HG03064 (cell line): ENCODE measurements around the gene LIF.
"Not testable (repeated sequence)": the region's sequence is repeated elsewhere in the genome, so short reads cannot be mapped to it uniquely, and the experiment has no call there.

Experiments
- ATAC-seq: cut with Tn5 transposase; IDR thresholded peaks from one replicate; pipeline ENCODE4 v1.9.1; 2021; ENCODE audit warnings: low read depth; ENCODE audit not compliant: unreplicated experiment

The LIF gene

DNA sequence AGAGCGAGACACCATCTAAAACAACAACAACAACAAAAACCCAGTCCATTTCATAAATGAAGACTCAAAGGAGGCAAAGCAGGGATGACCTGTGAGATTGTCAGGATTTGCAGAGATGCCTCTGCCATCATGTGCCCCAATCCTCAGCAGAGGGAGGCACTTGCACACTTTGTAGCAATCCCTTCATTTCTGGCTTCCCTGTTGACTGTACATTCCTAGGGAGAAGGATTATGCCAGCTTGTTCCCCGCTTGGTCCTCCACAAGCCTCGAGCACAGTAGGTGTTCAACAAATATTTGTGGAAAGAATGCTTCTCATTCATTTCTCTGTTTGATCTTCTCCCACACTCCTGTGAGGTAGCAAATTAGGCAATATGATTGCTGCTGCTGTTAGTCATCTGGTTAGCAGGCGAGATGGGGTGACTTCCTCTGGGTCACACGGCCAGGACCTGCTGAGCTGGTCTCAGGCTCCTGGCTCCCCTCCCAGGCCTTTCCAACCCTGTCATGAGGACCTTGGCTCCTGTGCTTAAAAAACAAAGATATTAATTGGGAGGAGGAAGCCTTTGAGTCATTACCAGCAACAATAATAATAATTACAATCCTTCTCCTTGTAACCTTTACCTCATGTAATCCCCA is 34.1 kb downstream of the LIF start:
- ATAC-seq: no peak

DNA sequence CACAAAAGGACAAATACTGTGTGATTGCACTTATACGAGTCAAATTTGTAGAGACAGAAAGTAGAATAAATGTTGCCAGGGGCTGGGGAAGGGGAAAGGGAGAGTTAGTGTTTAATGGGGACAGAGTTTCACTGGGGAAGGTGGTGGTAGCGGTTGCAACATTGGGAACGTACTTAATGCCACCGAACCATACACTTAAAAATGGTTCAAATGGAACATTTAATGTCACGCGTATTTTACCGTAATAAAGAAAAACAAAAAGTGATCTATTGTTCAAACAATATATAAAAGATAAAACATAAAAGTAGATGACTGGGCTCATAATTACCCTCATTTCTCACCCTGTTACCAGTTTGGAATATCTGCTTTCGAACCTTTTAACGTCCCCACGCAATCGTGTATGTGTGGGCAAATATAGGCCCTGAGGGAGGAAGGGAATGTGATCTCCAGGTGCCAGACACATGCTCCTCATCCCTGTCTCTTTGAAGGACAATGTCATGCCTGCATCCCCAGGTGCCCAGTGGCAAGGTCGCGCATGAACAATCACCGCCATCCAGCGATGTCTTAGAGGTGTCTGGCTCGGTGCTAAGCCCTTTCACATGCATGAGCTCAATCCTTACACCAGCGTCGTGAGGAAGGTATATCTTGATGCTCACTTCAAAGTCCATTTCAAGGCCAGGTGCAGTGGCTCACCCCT is 35.3 kb downstream of the LIF start:
- no peak for ATAC-seq

DNA sequence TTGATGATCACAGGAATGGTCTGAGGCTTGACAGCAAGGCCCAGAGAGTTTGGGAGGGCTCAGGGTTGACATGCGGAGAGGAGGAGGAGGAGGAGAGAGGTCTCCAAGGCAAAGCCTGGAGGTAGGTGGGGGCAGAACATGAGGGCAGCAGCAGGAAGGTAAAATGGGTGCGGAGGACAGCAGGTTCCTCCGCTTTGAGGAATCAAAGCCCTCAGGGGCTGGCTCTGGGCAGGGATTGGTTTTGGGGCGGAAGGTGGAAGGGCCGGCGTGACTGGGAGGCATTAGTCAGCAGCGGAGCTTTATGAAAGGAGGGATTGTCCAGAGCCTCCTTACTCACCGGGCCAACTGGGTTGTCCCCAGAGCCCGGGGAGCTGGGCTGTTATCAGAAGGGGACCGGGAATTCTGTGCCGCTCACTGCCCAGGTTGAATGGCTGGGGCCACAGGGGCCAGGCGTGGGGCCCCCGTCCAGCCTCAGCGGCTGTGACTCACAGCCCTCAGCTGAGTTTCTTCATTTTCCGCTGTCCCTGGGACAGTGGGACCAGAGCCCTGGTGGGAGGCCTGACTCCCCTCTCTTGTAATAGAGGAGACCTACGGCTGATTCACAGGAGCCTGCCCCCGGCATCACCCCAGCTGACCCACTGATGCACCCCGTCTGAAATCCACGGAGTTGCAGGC is 36.2 kb downstream of the LIF start:
- ATAC-seq: no peak

DNA sequence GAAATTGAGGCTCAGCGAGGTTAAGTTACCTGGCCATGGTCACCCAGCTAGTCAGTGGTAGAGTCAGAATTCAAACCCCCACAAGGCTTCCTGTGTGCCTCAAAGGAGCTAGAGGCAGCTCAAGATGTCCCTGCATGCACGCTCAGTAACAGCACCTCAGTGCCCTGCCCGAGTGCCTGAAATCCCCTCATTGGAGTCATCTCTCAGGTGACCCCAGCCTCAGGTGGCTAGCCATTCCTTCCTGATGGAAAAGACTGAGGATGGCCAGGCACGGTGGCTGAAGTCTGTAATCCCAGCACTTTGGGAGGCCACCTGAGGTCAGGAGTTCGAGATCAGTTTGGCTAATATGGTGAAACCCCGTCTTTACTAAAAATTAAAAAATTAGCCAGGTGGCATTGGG is 36.9 kb downstream of the LIF start:
- no peak for ATAC-seq

DNA sequence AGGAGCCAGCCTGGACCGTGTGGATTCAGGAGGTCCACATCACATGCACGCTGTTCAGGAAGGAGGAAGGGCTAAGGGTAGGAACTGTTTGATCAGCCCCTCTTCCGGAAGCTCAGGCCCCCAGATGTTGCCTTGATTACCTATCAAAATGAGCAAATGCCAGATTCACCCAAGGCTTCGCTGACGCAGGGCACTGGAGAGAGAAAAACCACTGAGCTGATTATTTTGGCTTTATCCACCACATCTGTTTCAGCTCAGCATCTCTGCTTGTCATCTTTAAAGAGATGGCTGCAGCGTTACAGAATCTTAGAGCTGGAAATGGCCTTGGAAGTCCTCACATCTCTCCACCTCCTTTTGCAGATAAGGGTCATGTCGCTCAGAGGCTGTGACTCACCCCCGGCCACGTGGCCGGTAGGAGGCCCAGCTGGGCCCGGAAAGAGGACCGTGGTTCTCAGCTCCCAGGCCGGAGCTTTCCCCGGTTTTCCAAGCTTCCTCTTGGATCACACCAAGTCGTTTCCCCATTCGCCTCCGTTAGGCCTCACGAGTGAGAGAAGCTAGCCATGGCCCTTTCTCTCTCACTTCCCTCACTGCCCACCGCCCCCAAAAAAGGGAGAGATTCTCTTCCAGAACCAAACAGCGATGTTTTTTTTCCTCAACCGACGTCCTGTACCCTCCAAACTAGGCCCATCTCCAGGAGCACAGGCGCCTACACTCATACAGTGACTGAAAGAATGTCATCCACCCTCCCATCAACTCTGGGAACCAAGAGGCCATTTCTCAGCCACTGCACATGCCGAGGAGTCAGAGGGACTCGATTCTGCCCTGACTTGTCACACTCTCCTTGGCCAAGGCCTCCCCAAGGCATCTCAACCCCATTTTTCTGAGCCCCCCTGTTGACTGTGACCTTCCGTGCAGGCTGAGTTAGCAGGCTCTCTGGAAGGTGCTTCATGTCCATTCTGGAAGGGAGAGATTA is 37.6 kb downstream of the LIF start:
- no peak for ATAC-seq

DNA sequence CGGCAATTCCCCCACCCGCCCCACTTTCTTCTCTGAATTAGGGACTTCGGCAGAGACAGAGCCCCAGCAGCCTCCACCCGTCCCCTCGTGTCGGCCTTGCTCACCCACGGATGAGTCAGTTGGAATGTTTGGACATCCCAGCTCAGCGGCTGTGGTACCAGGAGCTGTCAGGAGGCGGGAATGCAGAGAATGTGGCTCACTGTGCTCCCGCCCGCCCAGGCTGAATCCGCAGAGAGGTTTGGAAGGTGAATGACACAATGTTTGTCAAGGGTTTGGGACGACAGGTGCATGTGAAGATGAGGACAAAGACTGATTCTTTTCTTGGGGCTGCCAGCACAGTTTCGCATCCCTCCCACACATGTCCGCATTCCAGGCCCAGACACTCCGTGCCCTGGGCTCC is 39.6 kb downstream of the LIF start:
- no peak for ATAC-seq

DNA sequence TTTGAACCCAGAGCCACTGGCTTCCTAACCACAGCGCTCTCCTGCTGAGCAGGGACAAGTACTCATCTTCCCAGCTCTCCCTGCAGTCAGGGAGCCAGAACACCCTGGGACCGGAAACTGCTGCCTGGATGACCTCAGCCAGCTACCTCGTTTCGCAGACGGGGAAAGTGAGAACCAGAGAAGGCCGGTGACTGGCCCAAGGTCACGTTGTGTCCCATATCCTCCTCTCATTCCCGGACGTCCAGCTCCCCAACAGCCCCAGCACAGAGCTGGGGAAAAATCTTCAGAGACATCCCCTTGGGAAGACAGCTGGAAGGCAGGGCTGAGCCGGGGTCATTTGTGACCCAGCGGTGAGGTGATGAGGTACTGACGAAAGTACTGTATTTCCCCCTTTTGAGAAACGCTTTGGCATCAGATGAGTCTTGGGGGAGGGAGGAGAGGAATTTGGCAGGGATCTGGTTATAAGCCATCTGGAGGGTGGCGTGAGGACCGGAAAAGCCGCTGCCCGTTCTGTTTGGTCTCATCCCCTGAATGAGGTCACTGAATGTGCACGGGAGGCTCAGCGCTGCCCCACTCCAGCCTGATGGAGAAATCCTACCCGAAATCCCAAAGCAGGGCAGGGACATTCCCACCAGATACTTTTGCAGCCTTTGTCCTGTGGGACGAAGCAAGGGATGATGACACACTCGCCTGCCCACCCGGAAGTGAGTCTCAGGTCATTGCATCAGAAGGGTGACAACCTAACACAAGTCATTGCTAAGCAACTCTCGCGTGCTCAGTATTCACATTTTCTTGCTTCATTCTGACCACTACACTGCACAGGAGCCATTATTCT is 41.1 kb downstream of the LIF start:
- ATAC-seq: no peak

DNA sequence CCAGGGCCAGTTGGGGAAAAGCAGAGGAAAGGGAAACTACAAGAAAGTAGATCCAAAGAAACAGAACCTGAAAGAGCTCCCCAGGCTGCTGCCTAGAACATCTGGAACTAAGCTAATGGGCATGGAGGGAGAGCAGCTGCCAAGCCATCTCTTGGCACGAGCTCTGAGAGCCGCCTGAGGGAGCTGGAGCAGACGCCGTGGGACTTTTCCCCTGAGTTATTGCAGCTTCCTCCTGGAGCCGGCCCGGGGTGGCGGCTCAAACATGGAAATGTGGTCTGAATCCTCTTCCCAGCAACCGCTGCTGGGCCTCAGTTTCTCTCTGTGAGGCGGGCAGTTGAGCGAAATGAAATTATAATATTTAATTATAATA is 41.8 kb downstream of the LIF start:
- no peak for ATAC-seq

DNA sequence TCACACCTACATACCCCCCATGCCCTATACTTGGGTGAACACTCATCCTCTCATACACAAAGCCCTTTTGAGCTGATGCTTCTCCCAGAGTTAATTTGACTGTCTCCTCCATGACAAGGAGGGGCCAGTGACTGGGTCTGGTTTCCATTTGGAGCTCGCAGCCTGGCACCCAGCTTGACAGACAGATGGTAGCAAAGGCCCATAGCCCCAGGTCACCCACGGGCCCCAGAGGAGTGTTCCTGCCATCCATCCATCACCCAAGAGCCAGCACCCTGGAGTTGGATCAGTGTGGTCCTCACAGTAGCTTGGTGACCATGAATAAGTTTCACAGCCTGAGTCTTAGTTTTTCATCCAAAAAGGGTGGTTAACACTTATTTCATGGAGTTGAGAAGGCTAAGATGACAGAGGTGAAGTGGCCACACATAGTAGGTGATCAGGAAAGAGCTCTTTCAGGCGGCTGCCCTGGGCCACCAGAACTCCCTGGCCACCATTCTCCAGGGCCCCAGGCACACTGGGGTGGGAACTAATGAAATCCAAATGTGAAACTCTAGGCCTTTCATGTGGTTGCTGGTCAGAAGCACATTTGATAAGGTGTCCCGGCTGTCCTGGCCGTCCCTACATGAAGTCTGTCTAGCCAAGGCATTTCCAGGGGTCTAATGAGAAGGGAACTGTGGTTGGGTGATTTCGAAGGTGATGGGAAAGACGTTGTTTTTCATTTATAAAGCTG is 42.4 kb downstream of the LIF start:
- ATAC-seq: no peak

DNA sequence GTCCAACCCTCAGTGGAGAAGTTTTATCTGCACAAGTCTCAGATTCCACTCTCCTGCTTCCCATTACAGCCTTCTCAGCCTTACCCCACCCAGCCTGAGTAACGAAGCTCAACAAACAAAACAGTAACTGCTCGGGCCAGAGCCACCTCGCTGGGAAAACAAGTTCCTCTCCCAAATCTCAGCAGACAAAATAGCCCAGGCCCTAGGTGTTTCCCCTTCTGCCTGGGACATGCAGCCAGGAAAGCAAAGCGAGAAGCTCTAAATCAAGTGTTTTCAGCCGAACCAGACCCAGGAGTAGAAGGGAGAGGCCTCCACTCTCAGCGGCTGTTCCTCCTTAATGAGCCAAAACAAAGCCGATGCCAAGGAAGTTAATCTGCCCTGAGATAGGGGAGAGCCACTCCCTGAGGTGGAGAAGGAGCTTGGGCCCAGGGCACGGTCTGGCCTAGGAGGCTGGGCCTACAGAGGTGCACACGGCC is 44.0 kb downstream of the LIF start:
- ATAC-seq: no peak

DNA sequence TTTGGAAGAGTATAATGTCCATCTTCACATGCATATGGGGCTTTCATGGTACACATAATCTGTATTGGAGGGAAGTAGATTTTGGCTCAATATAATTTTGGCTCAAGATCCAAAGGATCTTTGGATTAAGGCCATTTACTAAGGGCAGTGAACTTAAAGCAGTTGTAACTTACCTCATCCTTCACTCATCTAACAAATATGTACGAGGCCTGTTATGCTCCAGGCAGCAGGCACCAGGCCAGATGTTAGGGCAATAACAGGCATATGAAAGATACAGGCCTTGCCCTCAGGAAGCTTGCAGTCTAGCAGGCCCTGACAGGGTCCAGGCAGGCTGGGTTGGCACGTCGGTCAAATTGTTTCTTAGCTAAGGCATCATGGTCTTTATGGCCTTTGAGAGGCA is 44.6 kb downstream of the LIF start:
- ATAC-seq: no peak

DNA sequence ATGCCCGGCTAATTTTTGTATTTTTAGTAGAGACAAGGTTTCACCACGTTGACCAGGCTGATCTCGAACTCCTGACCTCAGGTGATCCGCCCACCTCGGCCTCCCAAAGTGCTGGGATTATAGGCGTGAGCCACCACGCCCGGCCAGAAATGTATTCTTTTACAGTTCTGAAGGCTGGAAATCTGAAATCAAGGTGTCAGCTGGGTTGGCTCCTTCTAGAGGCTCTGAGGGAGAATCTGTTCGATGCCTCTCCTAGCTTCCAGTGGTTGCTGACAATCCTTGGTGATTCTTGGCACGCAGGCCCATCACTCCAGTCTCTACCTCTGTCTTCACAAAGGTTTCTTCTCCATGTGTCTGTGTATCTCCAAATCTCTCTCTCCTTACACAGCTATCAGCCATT is 45.7 kb downstream of the LIF start:
- ATAC-seq: not testable (repeated sequence)

DNA sequence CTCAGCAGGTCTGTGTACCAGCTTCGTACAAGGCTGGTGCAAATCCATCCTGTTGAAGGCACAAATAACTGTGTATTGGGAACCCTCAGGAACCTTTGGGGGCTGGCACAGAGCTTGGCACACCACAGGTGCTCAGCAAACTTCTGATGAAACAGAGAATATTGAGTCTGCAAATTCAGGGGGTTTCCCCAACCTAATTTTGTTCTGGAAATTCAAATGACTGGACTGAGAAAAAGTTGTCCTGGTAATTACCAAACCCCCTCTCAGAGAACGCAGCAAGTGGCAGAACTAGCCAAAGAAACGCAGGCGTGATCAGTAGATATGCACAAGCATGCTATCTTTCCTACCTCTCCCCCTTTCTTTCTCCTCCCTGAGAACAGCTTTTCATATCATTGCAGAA is 47.6 kb downstream of the LIF start:
- no peak for ATAC-seq

DNA sequence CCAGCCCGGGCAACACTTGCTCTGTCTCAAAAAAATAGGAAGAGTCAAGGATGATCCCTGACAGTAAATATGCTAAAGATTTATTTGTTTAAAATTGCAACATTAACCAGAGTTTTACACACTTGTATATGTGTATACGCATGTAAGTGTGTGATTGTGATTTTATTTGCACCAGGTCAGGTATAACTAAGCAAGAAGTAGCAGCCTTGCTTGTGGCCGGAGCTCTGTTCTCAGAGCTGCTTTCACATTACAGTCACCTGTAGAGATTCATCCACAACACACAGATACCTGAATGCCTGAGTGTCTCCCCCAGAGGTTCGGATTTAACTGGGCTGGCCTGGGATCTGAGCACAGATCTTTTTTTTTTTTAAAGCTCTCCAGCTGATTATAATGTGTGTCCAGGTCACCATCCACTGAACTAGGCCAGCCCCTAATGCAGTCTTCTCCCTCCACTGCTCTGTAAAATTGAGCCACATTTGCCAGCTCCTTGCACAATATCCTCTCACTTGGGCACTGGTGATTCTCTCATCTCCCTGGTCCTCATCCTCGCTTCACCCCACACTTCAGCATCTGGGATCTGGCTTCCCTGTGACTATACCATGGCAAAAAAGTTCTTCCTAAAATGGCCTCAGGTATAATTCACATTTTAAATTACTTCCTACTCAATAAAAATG is 48.3 kb downstream of the LIF start:
- no peak for ATAC-seq

DNA sequence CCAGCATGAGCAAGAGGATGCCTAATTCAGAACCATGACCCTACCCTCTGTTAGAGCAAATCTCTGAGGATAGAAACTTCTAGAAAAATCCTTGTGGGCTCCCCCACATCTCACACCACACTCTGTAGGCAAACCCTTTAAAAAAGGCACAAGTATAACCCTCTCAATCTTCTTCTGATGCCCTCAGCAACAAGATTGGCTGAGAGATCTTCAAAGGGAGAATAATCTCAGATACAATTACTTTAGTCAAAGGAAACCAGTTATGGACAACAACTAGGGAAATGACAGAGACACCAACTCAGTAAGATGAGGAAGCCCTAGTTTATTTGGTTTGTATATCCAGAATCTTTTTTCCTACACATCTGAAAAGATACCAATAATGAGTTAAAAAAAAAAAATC is 49.2 kb downstream of the LIF start:
- ATAC-seq: no peak

DNA sequence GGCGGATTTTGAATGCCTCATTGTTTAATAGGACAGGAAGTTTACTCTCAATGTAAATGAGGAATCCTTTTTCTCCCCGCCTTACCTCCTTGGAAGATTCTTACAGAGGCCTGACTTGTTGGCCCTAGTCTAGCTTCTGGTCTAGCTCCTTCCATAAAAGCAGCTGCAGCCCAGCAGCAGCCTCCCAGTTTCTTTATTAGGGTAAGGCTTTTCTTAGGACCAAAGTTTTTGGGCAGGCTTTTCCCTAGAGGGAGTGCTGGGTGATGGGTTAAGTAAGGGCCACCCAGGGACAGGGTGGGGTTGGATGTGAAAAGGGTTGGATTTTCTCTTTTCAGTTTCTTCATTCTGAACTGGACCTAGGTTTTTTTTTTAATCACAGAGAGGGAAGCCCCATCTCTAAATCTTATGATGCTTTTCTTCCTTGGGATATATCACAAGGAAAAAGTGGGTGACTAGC is 49.7 kb downstream of the LIF start:
- no peak for ATAC-seq

DNA sequence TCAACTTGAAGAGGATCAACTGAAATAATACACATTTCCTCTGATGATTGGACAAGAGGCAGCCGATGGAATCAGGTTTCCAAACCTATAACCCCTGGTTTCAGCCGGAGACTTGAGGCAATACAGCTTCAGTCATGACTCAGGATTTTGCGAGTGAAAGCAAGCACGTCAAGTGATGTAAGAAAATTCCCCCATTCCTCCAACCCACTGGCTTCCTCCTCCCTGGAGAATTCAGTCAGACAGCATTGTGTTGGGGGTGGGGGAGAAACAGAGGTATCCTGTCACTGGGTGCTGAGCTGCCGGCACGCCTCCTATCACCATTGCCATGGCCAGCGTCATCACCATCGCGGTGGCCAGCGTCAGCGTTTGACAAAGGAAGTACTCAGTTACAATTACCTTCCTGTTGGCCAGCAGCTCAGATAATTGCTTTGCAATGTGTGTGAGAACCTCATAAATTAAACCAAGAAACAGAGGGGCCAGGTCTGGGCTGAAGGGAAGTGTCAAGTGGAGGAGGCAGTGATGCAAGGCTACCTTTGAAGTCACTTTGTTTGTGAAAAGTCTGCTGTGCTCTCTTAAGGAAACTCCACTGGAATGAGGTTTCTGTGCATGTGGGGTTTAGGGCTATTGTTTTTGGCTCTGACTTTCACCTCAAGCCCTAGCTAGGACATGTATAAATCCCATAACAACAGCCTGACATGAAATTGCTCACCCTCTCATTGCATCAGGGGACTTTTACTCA is 50.2 kb downstream of the LIF start:
- no peak for ATAC-seq
